OCI-LY7 (cell line): ENCODE data around the gene KANSL1. TPM values are rescaled to one million over a fixed set of nuclear protein-coding genes. Genes with fewer than 3 reads are reported as not detected.

Source experiments
- BruUV-seq: library from RNA; stranded (reverse); fragments of 400-500 nt; replicated peaks from 2 replicates; lab custom pipeline; 2021; lab: Mats Ljungman, UMichigan
- CTCF ChIA-PET: fragments of 300-600 bp; sonication (Branson Sonifier 250); formaldehyde crosslinking; loops from one replicate; lab custom pipeline; 2022; ENCODE audit warnings: antibody characterized with exemption; ENCODE audit not compliant: unreplicated experiment; lab: Charles Lee
- POLR2A ChIA-PET: fragments of 300-600 bp; sonication (Branson Sonifier 250); formaldehyde crosslinking; loops from one replicate; lab custom pipeline; 2022; ENCODE audit warnings: antibody characterized with exemption; lab: Charles Lee
- DNase-seq: peaks from one replicate; pipeline ENCODE4 v3.0.0-alpha.2; 2015; ENCODE audit warnings: low spot score
- H2AFZ ChIP-seq: fragments of 200-600 bp; sonication (generic), shearing (Covaris generic); 2 replicates; pipeline ENCODE4 v1.6.1; 2014; ENCODE audit warnings: mild to moderate bottlenecking, antibody characterized with exemption, low read length, moderate library complexity
- H3K27ac ChIP-seq: fragments of 200-600 bp; sonication (generic); 2 replicates; pipeline ENCODE4 v1.5.1; 2014; ENCODE audit warnings: mixed run types, low read depth, mild to moderate bottlenecking, moderate library complexity, low read length, inconsistent platforms; ENCODE audit not compliant: poor library complexity, severe bottlenecking
- H3K36me3 ChIP-seq: fragments of 200-600 bp; sonication (generic); 2 replicates; pipeline ENCODE4 v1.6.1; 2014; ENCODE audit warnings: mild to moderate bottlenecking, antibody characterized with exemption, low read length, moderate library complexity, mixed read lengths; ENCODE audit not compliant: insufficient read depth
- H3K4me1 ChIP-seq: fragments of 200-600 bp; sonication (generic); 2 replicates; pipeline ENCODE4 v1.5.1; 2014; ENCODE audit warnings: mild to moderate bottlenecking, low read length; ENCODE audit not compliant: insufficient read depth, poor library complexity, severe bottlenecking
- H3K4me2 ChIP-seq: fragments of 200-600 bp; sonication (generic); 2 replicates; pipeline ENCODE4 v1.6.1; 2014; ENCODE audit warnings: mild to moderate bottlenecking, low read length
- H3K4me3 ChIP-seq: fragments of 200-600 bp; sonication (generic); 2 replicates; pipeline ENCODE4 v1.5.1; 2014; ENCODE audit warnings: mild to moderate bottlenecking, low read depth, low read length; ENCODE audit not compliant: poor library complexity, severe bottlenecking
- H3K79me2 ChIP-seq: fragments of 200-600 bp; sonication (generic); 2 replicates; pipeline ENCODE4 v1.6.1; 2016; ENCODE audit warnings: low read depth, mild to moderate bottlenecking, low read length, moderate library complexity, mixed read lengths; ENCODE audit not compliant: insufficient read depth
- H3K9me2 ChIP-seq: fragments of 200-600 bp; sonication (generic); 2 replicates; pipeline ENCODE4 v1.6.1; 2016; ENCODE audit warnings: mild to moderate bottlenecking, low read length, mixed read lengths; ENCODE audit not compliant: insufficient read depth
- H3K9me3 ChIP-seq: fragments of 200-600 bp; sonication (generic); 2 replicates; pipeline ENCODE4 v1.6.1; 2014; ENCODE audit warnings: mild to moderate bottlenecking, mixed run types, low read length, mixed read lengths
- H4K20me1 ChIP-seq: fragments of 200-600 bp; sonication (generic); 2 replicates; pipeline ENCODE4 v1.6.1; 2014; ENCODE audit warnings: mild to moderate bottlenecking, antibody characterized with exemption, low read length, moderate library complexity, mixed read lengths; ENCODE audit not compliant: insufficient read depth
- EZH2phosphoT487 ChIP-seq: fragments of 200-600 bp; sonication (generic); IDR thresholded peaks from 2 replicates; pipeline ENCODE4 v1.6.1; 2018; ENCODE audit warnings: low read depth, borderline replicate concordance, mild to moderate bottlenecking, mixed run types, antibody characterized with exemption, low read length, moderate library complexity, mixed read lengths
- intact Hi-C: fragments of 100-400 bp; cut with micrococcal nuclease; formaldehyde crosslinking; loops from one replicate; pipeline ENCODE4 v1.10.0; 2022; ENCODE audit not compliant: unreplicated experiment
- total RNA-seq, 2 experiments: library from RNA; depleted of rRNA in 1 of 2; stranded (reverse); fragments of >200 nt in 1 of 2; shearing (Covaris generic) in 1 of 2; gene quantifications; 2 replicates each; pipeline ENCODE4 v1.2.3, GENCODE V29; 2014 to 2022
- TF ChIP-seq, protein P1 (sequence below): fragments of 200-600 bp; sonication (generic); conservative IDR thresholded peaks from 2 replicates; pipeline ENCODE4 v1.5.1; 2014; ENCODE audit warnings: mild to moderate bottlenecking, antibody characterized with exemption, low read length, moderate library complexity, mixed read lengths

The KANSL1 gene
- total RNA-seq, 2 experiments from 2014 or later: 96.9 to 129 TPM

DNA sequence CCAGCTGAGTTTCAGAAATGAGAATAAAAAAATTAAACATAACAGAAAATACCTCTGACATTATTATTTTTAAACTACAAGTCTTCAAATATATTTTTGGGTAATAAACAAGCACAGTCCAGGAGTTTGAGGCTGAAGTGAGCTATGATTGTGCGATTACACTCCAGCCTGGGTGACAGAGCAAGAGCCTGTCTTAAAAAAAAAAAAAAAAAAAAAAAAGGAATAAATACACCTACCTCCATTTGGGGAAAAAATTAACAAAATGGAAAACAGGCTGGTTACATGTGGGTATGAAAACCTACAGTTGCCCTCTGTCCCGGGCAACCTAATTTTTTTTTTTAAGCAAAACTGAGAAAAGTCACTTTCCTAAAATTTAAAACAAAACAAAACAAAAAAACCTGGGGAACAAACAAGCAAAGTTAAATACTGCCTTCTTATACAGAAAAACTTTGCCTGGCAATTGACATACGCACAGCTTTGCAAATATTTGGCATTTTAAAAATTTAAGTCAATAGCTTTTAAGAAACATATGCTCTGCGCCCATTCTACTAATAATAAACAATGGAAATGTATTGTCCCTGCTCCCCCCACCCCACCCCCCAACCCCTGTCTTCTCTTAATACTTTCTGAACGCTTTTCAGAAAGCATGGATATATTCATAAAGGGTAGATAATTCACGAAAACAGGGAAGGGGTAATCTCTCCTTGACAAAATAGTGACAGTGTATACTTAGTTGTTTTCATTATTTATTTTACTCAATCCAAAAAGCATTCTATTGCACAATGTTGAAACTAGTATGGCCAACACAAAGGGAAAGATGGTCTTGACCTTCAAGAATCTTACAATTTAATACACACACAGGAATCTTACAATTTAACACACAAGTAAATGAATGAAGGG, 112.9 kb downstream of the KANSL1 start:
- no peak overlapping the region for H2AFZ ChIP-seq
- H3K9me3 ChIP-seq: no peaks in the 10 kb centered on the region
- no peak overlapping the region for H3K4me3 ChIP-seq
- ChIA-PET POLR2A (no interaction called here), CTCF (no interaction called here)
- no peaks in the 10 kb centered on the region for H3K4me1 ChIP-seq
- no peaks in the 10 kb centered on the region for H4K20me1 ChIP-seq
- TF ChIP-seq, protein P1, sequence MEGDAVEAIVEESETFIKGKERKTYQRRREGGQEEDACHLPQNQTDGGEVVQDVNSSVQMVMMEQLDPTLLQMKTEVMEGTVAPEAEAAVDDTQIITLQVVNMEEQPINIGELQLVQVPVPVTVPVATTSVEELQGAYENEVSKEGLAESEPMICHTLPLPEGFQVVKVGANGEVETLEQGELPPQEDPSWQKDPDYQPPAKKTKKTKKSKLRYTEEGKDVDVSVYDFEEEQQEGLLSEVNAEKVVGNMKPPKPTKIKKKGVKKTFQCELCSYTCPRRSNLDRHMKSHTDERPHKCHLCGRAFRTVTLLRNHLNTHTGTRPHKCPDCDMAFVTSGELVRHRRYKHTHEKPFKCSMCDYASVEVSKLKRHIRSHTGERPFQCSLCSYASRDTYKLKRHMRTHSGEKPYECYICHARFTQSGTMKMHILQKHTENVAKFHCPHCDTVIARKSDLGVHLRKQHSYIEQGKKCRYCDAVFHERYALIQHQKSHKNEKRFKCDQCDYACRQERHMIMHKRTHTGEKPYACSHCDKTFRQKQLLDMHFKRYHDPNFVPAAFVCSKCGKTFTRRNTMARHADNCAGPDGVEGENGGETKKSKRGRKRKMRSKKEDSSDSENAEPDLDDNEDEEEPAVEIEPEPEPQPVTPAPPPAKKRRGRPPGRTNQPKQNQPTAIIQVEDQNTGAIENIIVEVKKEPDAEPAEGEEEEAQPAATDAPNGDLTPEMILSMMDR: no peak
- TF ChIP-seq EZH2phosphoT487: no peak
- intact Hi-C loops: no loop called here
- H3K79me2 ChIP-seq: peaks cover 35% of the 10 kb centered on the region; the same call in 1 of the 2 replicates
- H3K9me2 ChIP-seq: no peaks in the 10 kb centered on the region
- H3K27ac ChIP-seq: no peak overlapping the region
- peaks cover 81% of the 10 kb centered on the region for H3K36me3 ChIP-seq
- BruUV-seq: no TSS peak
- no peak for DNase-seq
- H3K4me2 ChIP-seq: no peak overlapping the region

DNA sequence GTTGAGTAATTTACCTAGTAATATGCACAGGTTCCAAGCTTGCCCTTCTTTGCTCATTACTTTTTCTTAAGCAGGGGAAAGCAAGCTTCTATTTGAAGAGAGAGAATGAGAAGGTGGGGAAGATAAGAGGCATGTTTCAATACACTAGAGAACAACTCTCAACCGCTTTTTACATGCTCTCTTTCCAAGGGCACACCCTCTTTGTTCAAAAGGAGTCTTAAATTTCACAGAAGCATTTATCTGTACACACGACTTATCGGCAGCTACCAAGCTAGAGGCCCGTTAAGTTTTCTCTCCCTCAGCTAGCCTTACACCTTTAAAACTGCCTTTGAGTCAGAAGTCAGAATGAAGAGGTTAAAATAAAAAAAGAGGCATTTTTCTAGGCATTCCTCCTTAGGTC, 114.6 kb downstream of the KANSL1 start:
- ChIA-PET CTCF (interaction anchor here (1.3 kb wide), 1 partner anchor 21 kb away, joined by 3 read pairs; no protein-coding TSS in a partner anchor), POLR2A (no interaction called here)
- no peaks in the 10 kb centered on the region for H3K9me2 ChIP-seq
- H4K20me1 ChIP-seq: no peaks in the 10 kb centered on the region
- no peak overlapping the region for H3K27ac ChIP-seq
- no TSS peak for BruUV-seq
- intact Hi-C loops: no loop called here
- H3K36me3 ChIP-seq: peaks cover 78% of the 10 kb centered on the region
- H3K4me1 ChIP-seq: no peaks in the 10 kb centered on the region
- peaks cover 27% of the 10 kb centered on the region; the same call in 1 of the 2 replicates for H3K79me2 ChIP-seq
- TF ChIP-seq, protein P1: no peak
- H3K4me2 ChIP-seq: no peak overlapping the region
- H3K4me3 ChIP-seq: no peak overlapping the region
- no peak for DNase-seq
- no peak overlapping the region for H2AFZ ChIP-seq
- H3K9me3 ChIP-seq: no peaks in the 10 kb centered on the region

DNA sequence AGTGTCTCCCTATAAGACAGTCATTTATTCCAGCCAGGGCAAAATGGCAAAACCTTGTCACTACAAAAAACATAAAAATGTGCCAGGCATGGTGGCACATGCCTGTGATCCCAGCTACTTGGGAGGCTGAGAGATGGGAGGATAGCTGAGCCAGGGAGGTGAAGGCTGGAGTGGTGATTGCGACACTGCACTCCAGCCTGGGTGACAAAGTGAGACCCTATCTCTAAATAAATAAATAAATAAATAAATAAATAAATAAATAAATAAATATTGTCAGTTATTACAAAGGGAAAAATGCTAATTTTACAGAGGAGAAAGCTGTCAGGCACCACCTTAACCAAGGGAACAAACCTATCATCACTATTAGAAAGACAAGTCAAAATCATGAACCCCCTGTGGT, 118.7 kb downstream of the KANSL1 start:
- TF ChIP-seq, protein P1: no peak
- TF ChIP-seq EZH2phosphoT487: no peak
- Histone ChIP-seq H2AFZ (no peak overlapping the region), H3K9me3 (no peaks in the 10 kb centered on the region), H3K4me1 (peaks cover 7% of the 10 kb centered on the region), H3K4me2 (no peak overlapping the region), H3K27ac (no peak overlapping the region), H3K4me3 (no peak overlapping the region), H4K20me1 (no peaks in the 10 kb centered on the region), H3K9me2 (no peaks in the 10 kb centered on the region), H3K79me2 (peaks cover 29% of the 10 kb centered on the region; the same call in 1 of the 2 replicates), H3K36me3 (peaks cover 63% of the 10 kb centered on the region)
- CTCF ChIA-PET: no interaction called here
- BruUV-seq: no TSS peak
- POLR2A ChIA-PET: no interaction called here
- no peak for DNase-seq
- intact Hi-C loops: no loop called here
